Measurements from ENCODE around the gene N4BP2L2.

DNA sequence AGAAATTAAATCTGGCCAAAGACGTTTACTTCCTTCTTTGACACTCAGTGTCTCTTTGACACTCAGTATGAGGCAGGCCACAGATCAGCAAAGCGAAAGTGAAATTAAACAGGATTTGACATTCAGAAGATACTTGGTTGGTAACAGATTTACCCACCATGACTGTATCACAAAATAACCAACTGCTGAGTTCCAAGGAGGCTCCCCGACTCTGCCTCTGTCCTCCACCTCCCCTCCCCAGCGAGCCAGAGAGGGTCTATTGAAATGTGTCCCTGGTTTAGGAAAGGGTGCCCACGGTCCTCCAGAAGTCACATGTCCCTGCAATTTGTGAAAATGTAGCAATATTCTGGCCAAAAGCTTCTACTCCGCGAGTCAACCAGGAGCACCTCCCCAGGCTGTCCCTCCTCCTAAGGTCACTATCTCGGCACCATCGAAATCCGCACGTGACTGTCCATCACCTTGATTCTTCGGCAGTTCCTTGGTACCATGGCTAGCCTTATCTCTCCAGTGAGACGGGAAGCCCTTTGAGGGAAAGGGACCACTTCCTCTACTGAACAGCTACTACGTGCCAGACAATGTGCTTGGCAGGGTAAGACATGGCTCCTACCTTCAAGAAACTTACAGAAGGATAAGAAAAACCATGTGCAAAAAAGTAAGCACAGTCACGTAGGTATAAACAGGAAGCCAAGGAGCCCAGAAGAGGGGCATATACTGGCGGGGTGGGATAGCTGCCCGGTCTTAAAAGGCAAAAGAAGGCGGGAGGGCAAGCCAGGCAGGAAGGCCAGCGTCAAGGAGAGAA is 112.2 kb downstream of the N4BP2L2 start:
- TF ChIP-seq, protein P1, sequence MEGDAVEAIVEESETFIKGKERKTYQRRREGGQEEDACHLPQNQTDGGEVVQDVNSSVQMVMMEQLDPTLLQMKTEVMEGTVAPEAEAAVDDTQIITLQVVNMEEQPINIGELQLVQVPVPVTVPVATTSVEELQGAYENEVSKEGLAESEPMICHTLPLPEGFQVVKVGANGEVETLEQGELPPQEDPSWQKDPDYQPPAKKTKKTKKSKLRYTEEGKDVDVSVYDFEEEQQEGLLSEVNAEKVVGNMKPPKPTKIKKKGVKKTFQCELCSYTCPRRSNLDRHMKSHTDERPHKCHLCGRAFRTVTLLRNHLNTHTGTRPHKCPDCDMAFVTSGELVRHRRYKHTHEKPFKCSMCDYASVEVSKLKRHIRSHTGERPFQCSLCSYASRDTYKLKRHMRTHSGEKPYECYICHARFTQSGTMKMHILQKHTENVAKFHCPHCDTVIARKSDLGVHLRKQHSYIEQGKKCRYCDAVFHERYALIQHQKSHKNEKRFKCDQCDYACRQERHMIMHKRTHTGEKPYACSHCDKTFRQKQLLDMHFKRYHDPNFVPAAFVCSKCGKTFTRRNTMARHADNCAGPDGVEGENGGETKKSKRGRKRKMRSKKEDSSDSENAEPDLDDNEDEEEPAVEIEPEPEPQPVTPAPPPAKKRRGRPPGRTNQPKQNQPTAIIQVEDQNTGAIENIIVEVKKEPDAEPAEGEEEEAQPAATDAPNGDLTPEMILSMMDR (optimal IDR thresholded peaks at IDR 0.05 in 1 of 3, IDR thresholded peaks at IDR 0.05 in 1 of 3, conservative IDR thresholded peaks at IDR 0.05 in 1 of 3; ENCODE audit: extremely low read depth in 1 of 3, insufficient read depth in 2 of 3, low read length in 3 of 3) = no peak
- no peak for TF ChIP-seq EZH2 (IDR thresholded peaks at IDR 0.05; ENCODE audit: low read length)

All from keratinocyte (primary cell).